HUES48 (cell line): ENCODE results near the gene SUPT4H1.

Source experiments
- H3K27ac ChIP-seq: one replicate; pipeline ENCODE4 v1.7.0; 2013; ENCODE audit warnings: low read depth, low read length, inconsistent platforms
- H3K27me3 ChIP-seq: 2 replicates; pipeline ENCODE4 v1.6.1; 2013; ENCODE audit warnings: mild to moderate bottlenecking, low read length; ENCODE audit not compliant: control insufficient read depth, insufficient read depth
- H3K36me3 ChIP-seq: 2 replicates; pipeline ENCODE4 v1.6.1; 2013; ENCODE audit warnings: low read length; ENCODE audit not compliant: control insufficient read depth, insufficient read depth
- H3K4me1 ChIP-seq: 2 replicates; pipeline ENCODE4 v1.6.1; 2013; ENCODE audit warnings: mild to moderate bottlenecking, low read length; ENCODE audit not compliant: control insufficient read depth, insufficient read depth
- H3K4me3 ChIP-seq: 2 replicates; pipeline ENCODE4 v1.5.1; 2013; ENCODE audit warnings: mild to moderate bottlenecking, low read depth, low read length
- H3K9ac ChIP-seq: 2 replicates; pipeline ENCODE4 v1.6.1; 2013; ENCODE audit warnings: mild to moderate bottlenecking, low read depth, low read length, moderate library complexity
- H3K9me3 ChIP-seq: 2 replicates; pipeline ENCODE4 v1.6.1; 2013; ENCODE audit warnings: low read length; ENCODE audit not compliant: control insufficient read depth, insufficient read depth

The SUPT4H1 gene

GRCh38 chr17:58320163-58320558, 31.8 kb downstream of the SUPT4H1 start:
- no peak overlapping the region for H3K27ac ChIP-seq
- H3K36me3 ChIP-seq = no peaks in the 10 kb centered on the region
- peaks cover 26% of the 10 kb centered on the region for H3K27me3 ChIP-seq
- H3K4me1 ChIP-seq = peaks cover 11% of the 10 kb centered on the region
- no peak overlapping the region for H3K4me3 ChIP-seq
- no peak overlapping the region for H3K9ac ChIP-seq
- H3K9me3 ChIP-seq = no peaks in the 10 kb centered on the region

- H3K9me3 ChIP-seq = no peaks in the 10 kb centered on the region
- no peak overlapping the region for H3K9ac ChIP-seq
- H3K36me3 ChIP-seq = no peaks in the 10 kb centered on the region
- no peak overlapping the region for H3K4me3 ChIP-seq
- H3K27me3 ChIP-seq = peaks cover 19% of the 10 kb centered on the region
- H3K4me1 ChIP-seq = peaks cover 6% of the 10 kb centered on the region
- H3K27ac ChIP-seq = no peak overlapping the region
These were observed 32.5 kb downstream of the SUPT4H1 start for GRCh38 chr17:58319173-58320162.

- Histone ChIP-seq H3K4me1 (peaks cover under 1% of the 10 kb centered on the region; the same call in 1 of the 2 replicates), H3K9me3 (no peaks in the 10 kb centered on the region), H3K27ac (no peak overlapping the region), H3K4me3 (no peak overlapping the region), H3K36me3 (no peaks in the 10 kb centered on the region), H3K27me3 (peaks cover 12% of the 10 kb centered on the region), H3K9ac (no peak overlapping the region)
These were observed 33.3 kb downstream of the SUPT4H1 start for GRCh38 chr17:58318627-58319172.

- Histone ChIP-seq H3K9ac (no peak overlapping the region), H3K4me1 (no peaks in the 10 kb centered on the region), H3K36me3 (no peaks in the 10 kb centered on the region), H3K27ac (no peak overlapping the region), H3K4me3 (no peak overlapping the region), H3K9me3 (no peaks in the 10 kb centered on the region), H3K27me3 (peaks cover 5% of the 10 kb centered on the region)
These were observed 33.9 kb downstream of the SUPT4H1 start for GRCh38 chr17:58318065-58318481.

GRCh38 chr17:58317421-58318064, 34.5 kb downstream of the SUPT4H1 start:
- Histone ChIP-seq H3K9me3 (no peaks in the 10 kb centered on the region), H3K4me3 (no peak overlapping the region), H3K36me3 (no peaks in the 10 kb centered on the region), H3K27me3 (peaks cover under 1% of the 10 kb centered on the region; the same call in 1 of the 2 replicates), H3K4me1 (no peaks in the 10 kb centered on the region), H3K27ac (no peak overlapping the region), H3K9ac (no peak overlapping the region)

GRCh38 chr17:58316260-58316960, 35.6 kb downstream of the SUPT4H1 start:
- H3K27ac ChIP-seq = no peak overlapping the region
- H3K27me3 ChIP-seq = no peaks in the 10 kb centered on the region
- H3K4me1 ChIP-seq = no peaks in the 10 kb centered on the region
- no peak overlapping the region for H3K9ac ChIP-seq
- no peak overlapping the region for H3K4me3 ChIP-seq
- no peaks in the 10 kb centered on the region for H3K36me3 ChIP-seq
- no peaks in the 10 kb centered on the region for H3K9me3 ChIP-seq

- no peak overlapping the region for H3K27ac ChIP-seq
- H3K36me3 ChIP-seq = no peaks in the 10 kb centered on the region
- no peaks in the 10 kb centered on the region for H3K4me1 ChIP-seq
- no peaks in the 10 kb centered on the region for H3K9me3 ChIP-seq
- H3K4me3 ChIP-seq = no peak overlapping the region
- H3K9ac ChIP-seq = no peak overlapping the region
- no peaks in the 10 kb centered on the region for H3K27me3 ChIP-seq
These were observed 36.3 kb downstream of the SUPT4H1 start for GRCh38 chr17:58315750-58316149.

- Histone ChIP-seq H3K36me3 (no peaks in the 10 kb centered on the region), H3K9ac (no peak overlapping the region), H3K4me1 (no peaks in the 10 kb centered on the region), H3K27ac (no peak overlapping the region), H3K27me3 (no peaks in the 10 kb centered on the region), H3K9me3 (no peaks in the 10 kb centered on the region), H3K4me3 (no peak overlapping the region)
These were observed 36.7 kb downstream of the SUPT4H1 start for GRCh38 chr17:58315281-58315711.

GRCh38 chr17:58314706-58315015, 37.3 kb downstream of the SUPT4H1 start:
- Histone ChIP-seq H3K4me3 (no peak overlapping the region), H3K9me3 (no peaks in the 10 kb centered on the region), H3K9ac (no peak overlapping the region), H3K27me3 (no peaks in the 10 kb centered on the region), H3K36me3 (no peaks in the 10 kb centered on the region), H3K27ac (no peak overlapping the region), H3K4me1 (no peaks in the 10 kb centered on the region)

GRCh38 chr17:58313815-58314705, 37.9 kb downstream of the SUPT4H1 start:
- no peaks in the 10 kb centered on the region for H3K4me1 ChIP-seq
- no peak overlapping the region for H3K9ac ChIP-seq
- no peaks in the 10 kb centered on the region for H3K27me3 ChIP-seq
- H3K9me3 ChIP-seq = no peaks in the 10 kb centered on the region
- H3K27ac ChIP-seq = no peak overlapping the region
- no peaks in the 10 kb centered on the region for H3K36me3 ChIP-seq
- H3K4me3 ChIP-seq = no peak overlapping the region
